Neuron (in vitro differentiated cells): ENCODE results near the gene RAB9A.
"Not testable (repeated sequence)": the region's sequence is repeated elsewhere in the genome, so short reads cannot be mapped to it uniquely, and the experiment has no call there.

Source experiments
- H2AFZ ChIP-seq: one replicate; pipeline ENCODE4 v1.6.1; 2013; ENCODE audit warnings: low read depth, mild to moderate bottlenecking, inconsistent platforms, low read length, moderate library complexity
- H3K27me3 ChIP-seq: one replicate; pipeline ENCODE4 v1.6.1; 2013; ENCODE audit warnings: low read length; ENCODE audit not compliant: insufficient read depth
- H3K36me3 ChIP-seq: one replicate; pipeline ENCODE4 v1.6.1; 2013; ENCODE audit warnings: low read length; ENCODE audit not compliant: insufficient read depth
- H3K4me1 ChIP-seq: one replicate; pipeline ENCODE4 v1.6.1; 2013; ENCODE audit warnings: low read length; ENCODE audit not compliant: insufficient read depth
- H3K4me3 ChIP-seq: 2 replicates; pipeline ENCODE4 v1.5.1; 2013; ENCODE audit warnings: mild to moderate bottlenecking, low read length, moderate library complexity
- H3K9me3 ChIP-seq: one replicate; pipeline ENCODE4 v1.6.1; 2013; ENCODE audit warnings: low read length

Gene RAB9A

GRCh38 chrX:13688958-13689740 lies at the start of gene RAB9A:
TSS of gene RAB9A (plus strand) at chrX:13689128. CDS start at chrX:13708747, 19,619 bp downstream.
- H3K27me3 ChIP-seq, result no peaks in the 10 kb centered on the region
- no peak within 1 kb of the TSS for H2AFZ ChIP-seq
- peak within 1 kb of the TSS; percentile 58 for H3K4me3 ChIP-seq
- H3K36me3 ChIP-seq, result no peaks in the 10 kb centered on the region
- peaks cover 10% of the 10 kb centered on the region for H3K4me1 ChIP-seq
- H3K9me3 ChIP-seq, result no peaks in the 10 kb centered on the region

DNA sequence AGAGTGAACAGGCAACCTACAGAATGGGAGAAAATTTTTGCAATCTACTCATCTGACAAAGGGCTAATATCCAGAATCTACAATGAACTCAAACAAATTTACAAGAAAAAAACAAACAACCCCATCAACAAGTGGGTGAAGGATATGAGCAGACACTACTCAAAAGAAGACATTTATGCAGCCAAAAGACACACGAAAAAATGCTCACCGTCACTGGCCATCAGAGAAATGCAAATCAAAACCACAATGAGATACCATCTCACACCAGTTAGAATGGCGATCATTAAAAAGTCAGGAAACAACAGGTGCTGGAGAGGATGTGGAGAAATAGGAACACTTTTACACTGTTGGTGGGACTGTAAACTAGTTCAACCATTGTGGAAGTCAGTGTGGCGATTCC lies 47.2 kb upstream of the RAB9A start:
- not testable (repeated sequence) for H3K9me3 ChIP-seq, H3K27me3 ChIP-seq, H3K4me3 ChIP-seq, H3K36me3 ChIP-seq, H2AFZ ChIP-seq, H3K4me1 ChIP-seq

GRCh38 chrX:13645464-13646153 lies 43.3 kb upstream of the RAB9A start:
- H3K27me3 ChIP-seq, result no peaks in the 10 kb centered on the region
- no peak overlapping the region for H2AFZ ChIP-seq
- no peaks in the 10 kb centered on the region for H3K36me3 ChIP-seq
- H3K4me3 ChIP-seq, result no peak overlapping the region
- H3K9me3 ChIP-seq, result no peaks in the 10 kb centered on the region
- H3K4me1 ChIP-seq, result peaks cover 3% of the 10 kb centered on the region

GRCh38 chrX:13646154-13646549 lies 42.8 kb upstream of the RAB9A start:
- H3K36me3 ChIP-seq, result no peaks in the 10 kb centered on the region
- no peak overlapping the region for H3K4me3 ChIP-seq
- no peak overlapping the region for H2AFZ ChIP-seq
- H3K4me1 ChIP-seq, result peaks cover 3% of the 10 kb centered on the region
- no peaks in the 10 kb centered on the region for H3K9me3 ChIP-seq
- H3K27me3 ChIP-seq, result no peaks in the 10 kb centered on the region

GRCh38 chrX:13647709-13648212 lies 41.2 kb upstream of the RAB9A start:
- no peaks in the 10 kb centered on the region for H3K36me3 ChIP-seq
- H2AFZ ChIP-seq, result no peak overlapping the region
- H3K4me1 ChIP-seq, result peaks cover 7% of the 10 kb centered on the region
- H3K27me3 ChIP-seq, result no peaks in the 10 kb centered on the region
- H3K4me3 ChIP-seq, result no peak overlapping the region
- H3K9me3 ChIP-seq, result no peaks in the 10 kb centered on the region

- not testable (repeated sequence) for H3K27me3 ChIP-seq, H3K36me3 ChIP-seq, H2AFZ ChIP-seq, H3K4me3 ChIP-seq, H3K4me1 ChIP-seq, H3K9me3 ChIP-seq
Measured at GRCh38 chrX:13648336-13648735, 40.6 kb upstream of the RAB9A start.

DNA sequence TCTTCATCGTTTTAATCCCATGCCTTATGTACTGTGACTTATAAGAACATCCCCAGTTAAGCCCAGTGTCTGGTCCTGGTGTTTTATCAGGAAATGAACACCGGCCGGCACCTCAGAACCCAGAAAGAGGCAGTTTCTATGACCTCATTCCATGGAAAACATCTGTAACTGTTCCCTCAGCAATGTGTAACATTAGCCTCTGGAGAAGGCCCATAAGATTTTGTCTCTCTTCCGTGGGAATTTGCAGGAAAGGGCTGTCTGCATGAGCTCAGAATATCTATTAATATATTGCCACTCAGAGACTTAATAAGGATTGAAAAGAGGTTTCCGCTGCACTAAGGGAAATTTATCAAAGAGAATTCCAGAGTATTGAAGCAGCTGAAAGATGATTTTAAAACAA lies 39.1 kb upstream of the RAB9A start:
- Histone ChIP-seq H3K27me3 (no peaks in the 10 kb centered on the region), H2AFZ (no peak overlapping the region), H3K36me3 (no peaks in the 10 kb centered on the region), H3K9me3 (no peaks in the 10 kb centered on the region), H3K4me1 (peaks cover 11% of the 10 kb centered on the region), H3K4me3 (no peak overlapping the region)

GRCh38 chrX:13650318-13650717 lies 38.6 kb upstream of the RAB9A start:
- H2AFZ ChIP-seq, result no peak overlapping the region
- H3K9me3 ChIP-seq, result no peaks in the 10 kb centered on the region
- H3K27me3 ChIP-seq, result no peaks in the 10 kb centered on the region
- no peaks in the 10 kb centered on the region for H3K36me3 ChIP-seq
- no peak overlapping the region for H3K4me3 ChIP-seq
- H3K4me1 ChIP-seq, result peaks cover 11% of the 10 kb centered on the region

DNA sequence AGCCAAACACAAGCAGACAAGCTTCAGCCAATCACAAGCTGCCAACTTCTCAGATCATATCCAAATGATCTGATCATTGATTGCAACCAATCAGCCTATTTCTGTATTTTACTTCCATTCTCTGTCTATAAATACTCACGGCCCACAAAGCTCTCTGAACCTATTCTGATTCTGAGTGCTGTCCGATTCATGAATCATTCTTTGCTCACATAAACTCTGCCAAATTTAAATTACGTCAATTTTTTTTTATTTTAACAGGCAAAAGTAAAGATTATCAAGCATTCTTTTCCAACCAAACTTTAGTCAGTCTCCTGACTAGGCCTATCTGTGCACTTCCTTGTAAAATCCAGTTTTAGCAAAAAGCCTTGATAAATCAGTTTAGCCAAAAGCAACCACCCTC lies 37.8 kb upstream of the RAB9A start:
- Histone ChIP-seq H3K27me3 (no peaks in the 10 kb centered on the region), H2AFZ (no peak overlapping the region), H3K4me1 (peaks cover 11% of the 10 kb centered on the region)

DNA sequence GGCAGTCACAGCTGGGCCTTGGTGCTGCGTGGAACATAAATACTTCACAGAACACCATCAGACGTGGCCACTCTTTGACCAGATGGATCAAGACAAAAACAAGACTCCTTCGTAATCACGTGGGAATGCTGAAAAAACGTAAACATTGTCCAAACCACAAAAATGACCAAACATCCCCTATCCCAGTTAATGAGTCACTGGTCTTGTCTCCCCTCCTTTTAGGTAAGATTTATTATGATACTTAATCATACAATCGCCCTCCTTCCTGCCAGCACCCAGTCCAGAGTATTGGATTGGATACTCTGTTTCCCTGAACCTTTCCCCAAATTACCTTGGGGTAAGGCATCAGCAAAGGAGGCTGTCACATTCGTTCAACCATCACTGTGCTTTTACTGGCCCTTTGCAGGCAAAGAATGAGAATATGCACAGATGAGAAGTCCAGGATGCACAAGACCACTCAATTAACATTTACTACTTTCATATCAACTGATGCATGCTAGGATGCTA lies 36.6 kb upstream of the RAB9A start:
- Histone ChIP-seq H3K9me3 (no peaks in the 10 kb centered on the region), H3K4me3 (peak overlapping the region; percentile 59), H3K4me1 (peaks cover 11% of the 10 kb centered on the region), H2AFZ (no peak overlapping the region), H3K27me3 (no peaks in the 10 kb centered on the region), H3K36me3 (no peaks in the 10 kb centered on the region)

More for the DNA sequence above, 37.8 kb upstream of the RAB9A start:
- no peak overlapping the region for H3K4me3 ChIP-seq
- no peaks in the 10 kb centered on the region for H3K9me3 ChIP-seq
- no peaks in the 10 kb centered on the region for H3K36me3 ChIP-seq

DNA sequence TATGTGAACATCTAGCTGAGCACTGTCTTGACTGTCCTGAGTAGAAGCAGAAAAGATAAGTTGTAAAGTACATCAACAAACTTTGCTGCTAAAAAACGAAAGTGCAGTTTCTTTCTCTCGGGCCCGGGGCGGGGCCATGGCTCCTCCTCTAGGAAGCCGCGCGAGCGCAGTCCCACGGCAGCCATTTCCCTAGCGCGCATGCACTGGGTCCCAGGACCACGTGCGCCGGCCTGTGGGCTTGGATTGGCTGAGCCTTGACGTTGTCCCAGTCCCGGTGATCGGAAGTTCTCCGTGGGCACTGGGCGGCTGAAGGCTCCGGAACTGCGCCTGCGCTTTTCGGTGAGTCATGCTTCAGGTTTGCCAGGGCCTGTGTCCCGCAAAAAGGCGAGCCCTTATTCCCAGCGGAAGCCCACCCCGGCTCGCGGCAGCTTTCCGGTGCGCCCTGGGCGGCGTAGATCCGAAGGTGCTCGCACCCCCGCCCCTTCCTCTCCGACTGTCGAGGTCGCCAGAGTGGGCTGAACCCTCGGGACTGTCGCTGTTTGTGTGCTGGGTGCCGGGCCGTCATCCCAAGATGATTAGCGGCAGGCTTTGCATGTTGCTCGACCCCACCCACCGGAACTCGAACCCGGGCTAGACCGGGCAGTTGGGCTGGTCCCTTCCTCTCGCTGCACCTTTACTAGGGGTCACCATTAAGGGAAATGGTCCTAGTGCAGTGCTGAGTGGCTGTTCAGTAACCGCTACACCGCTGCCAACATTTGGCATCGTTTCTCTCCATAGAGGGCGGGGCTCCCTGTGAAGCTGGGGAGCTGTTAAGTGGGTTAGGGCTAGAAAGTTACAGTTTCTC lies 35.9 kb upstream of the RAB9A start, which contains the start of gene TCEANC:
Gene TCEANC (plus strand): TSS at position 292 of the 844 bp plus-strand sequence. CDS start 9,368 bp downstream, outside the sequence.
- Histone ChIP-seq H3K36me3 (no peaks in the 10 kb centered on the region), H3K4me1 (peaks cover 8% of the 10 kb centered on the region), H3K4me3 (peak within 1 kb of the TSS; percentile 59), H3K9me3 (no peaks in the 10 kb centered on the region), H2AFZ (no peak within 1 kb of the TSS), H3K27me3 (no peaks in the 10 kb centered on the region)

DNA sequence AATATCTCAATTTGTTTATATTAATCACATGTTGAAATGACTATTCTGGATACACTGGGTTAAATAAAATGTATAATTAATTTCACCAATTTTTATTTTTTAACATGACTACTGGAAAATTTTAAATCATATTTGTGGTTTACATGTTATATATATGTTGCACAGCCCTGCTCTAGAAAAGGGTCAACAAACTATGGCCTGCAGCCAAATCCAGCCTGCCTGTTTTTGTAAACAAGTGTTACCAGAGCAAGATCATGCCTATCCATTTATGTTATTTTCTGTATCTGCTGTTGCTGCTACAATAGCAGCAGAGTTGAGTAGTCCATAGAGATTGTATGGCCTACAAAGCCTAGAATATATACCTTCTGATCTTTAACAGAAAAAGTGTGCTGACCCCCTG lies 34.8 kb upstream of the RAB9A start:
- Histone ChIP-seq H2AFZ (no peak overlapping the region), H3K4me3 (peak overlapping the region; percentile 59), H3K36me3 (no peaks in the 10 kb centered on the region), H3K27me3 (no peaks in the 10 kb centered on the region), H3K9me3 (no peaks in the 10 kb centered on the region), H3K4me1 (peaks cover 12% of the 10 kb centered on the region)
